Activated T-cell treated with anti-CD3 and anti-CD28 coated beads, Interleukin-2, amount 50 U/mL, for 72 hours (primary cell): ENCODE results near the gene TBC1D24. TPM values are rescaled to one million over a fixed set of nuclear protein-coding genes. Genes with fewer than 3 reads are reported as not detected.
"Not testable (repeated sequence)": the region's sequence is repeated elsewhere in the genome, so short reads cannot be mapped to it uniquely, and the experiment has no call there.

Source experiments
- ATAC-seq, 2 donors: fragments of 150-1000 bp; cut with Tn5 transposase; replicated peaks in 1 of 2; 2 replicates each; pipeline ENCODE4 v1.10.0; 2021; ENCODE audit warnings: moderate library complexity in 2 of 2, mild to moderate bottlenecking in 1 of 2
- DNase-seq, 2 donors: peaks; one replicate each; pipeline ENCODE4 v3.0.0; 2021 to 2022; ENCODE audit warnings: mixed read lengths in 1 of 2
- H3K27ac Mint-ChIP-seq: one replicate; pipeline ENCODE4 v1.8.0; 2022; ENCODE audit warnings: mild to moderate bottlenecking, moderate library complexity, mixed read lengths
- H3K27me3 Mint-ChIP-seq: one replicate; pipeline ENCODE4 v1.8.0; 2022; ENCODE audit warnings: low read depth, mixed read lengths
- H3K36me3 Mint-ChIP-seq, 2 donors: one replicate each; pipeline ENCODE4 v1.8.0; 2022; ENCODE audit warnings: mixed read lengths in 2 of 2, mild to moderate bottlenecking in 1 of 2; ENCODE audit not compliant: insufficient read depth in 2 of 2
- H3K4me1 Mint-ChIP-seq: one replicate; pipeline ENCODE4 v1.8.0; 2022; ENCODE audit warnings: low read depth, mixed read lengths
- H3K4me3 Mint-ChIP-seq, 2 donors: one replicate each; pipeline ENCODE4 v1.8.0; 2022; ENCODE audit warnings: mild to moderate bottlenecking in 2 of 2, mixed read lengths in 2 of 2, moderate library complexity in 2 of 2
- H3K9me3 Mint-ChIP-seq, 2 donors: one replicate each; pipeline ENCODE4 v1.8.0; 2022; ENCODE audit warnings: mixed read lengths in 2 of 2
- total RNA-seq, 2 donors: library from RNA; stranded (reverse); gene quantifications; one replicate each; pipeline ENCODE4 v1.2.3, GENCODE V29; 2022

TBC1D24 gene
- total RNA-seq, 2 donors from 2014 or later = 13.6 to 20.4 TPM

DNA sequence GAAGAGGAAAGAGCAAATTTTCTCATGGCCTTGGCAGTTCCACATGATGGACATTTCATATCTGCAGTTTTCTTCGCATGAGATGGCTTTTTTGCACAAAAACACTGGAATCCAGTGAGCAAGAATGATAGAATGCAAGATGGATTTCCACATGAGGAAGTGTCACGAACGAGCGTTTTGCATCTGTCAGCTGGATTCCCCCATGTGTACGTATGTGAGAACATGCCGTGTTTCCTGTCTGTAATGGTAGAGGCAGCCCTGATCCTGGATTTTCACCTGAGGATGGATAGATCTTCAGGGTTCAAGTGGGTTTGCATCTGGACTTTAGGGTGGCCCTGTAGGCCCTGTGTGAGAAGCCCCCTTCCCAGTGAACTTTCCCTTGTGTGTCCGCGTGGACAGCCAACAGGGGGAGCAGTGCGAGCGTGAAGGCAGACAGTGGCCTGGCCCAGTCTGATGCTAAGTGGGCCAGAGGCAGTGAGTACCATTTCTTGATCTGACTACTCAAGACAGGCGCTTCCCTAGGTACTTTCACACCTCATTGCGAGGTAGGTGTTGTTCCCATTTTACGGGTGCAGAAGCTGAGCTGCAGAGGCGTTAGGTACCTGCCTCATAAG, 65.0 kb downstream of the TBC1D24 start:
- not testable (repeated sequence) for H3K9me3 Mint-ChIP-seq, H3K27me3 Mint-ChIP-seq, H3K36me3 Mint-ChIP-seq
- ATAC-seq (peak in 1 of 2 donors; percentile 37), DNase-seq (peak; percentile 50 to 59)
- peak overlapping the region; percentile 15 for H3K27ac Mint-ChIP-seq
- peaks cover 50% of the 10 kb centered on the region for H3K4me1 Mint-ChIP-seq
- peak overlapping the region; percentile 88 to 98 for H3K4me3 Mint-ChIP-seq

DNA sequence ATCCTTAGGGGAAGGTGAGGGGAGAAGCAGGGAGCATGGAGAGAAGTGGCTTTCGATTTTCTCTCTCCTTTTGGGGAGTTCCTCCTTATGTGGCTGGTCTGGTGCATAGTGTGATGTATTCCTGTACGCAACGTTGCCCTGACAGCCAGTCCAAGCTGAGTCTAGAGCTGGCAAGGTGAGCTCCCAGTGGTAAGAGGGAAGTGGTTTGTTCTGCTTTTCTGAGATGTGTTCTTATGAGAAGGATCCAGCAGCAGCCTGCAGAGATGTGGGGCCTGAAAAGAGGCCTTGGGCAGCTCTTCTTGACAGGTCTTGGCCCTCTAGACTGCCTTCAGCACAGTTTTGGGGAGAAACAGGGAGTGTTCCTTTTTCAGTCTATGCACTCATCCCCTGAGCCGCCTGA, 66.0 kb downstream of the TBC1D24 start:
- H3K36me3 Mint-ChIP-seq, ATAC-seq, H3K27me3 Mint-ChIP-seq, DNase-seq, H3K9me3 Mint-ChIP-seq: not testable (repeated sequence)
- Mint-ChIP-seq H3K4me3 (peak overlapping the region; percentile 24 to 48), H3K4me1 (peaks cover 55% of the 10 kb centered on the region), H3K27ac (peak overlapping the region; percentile 30)

DNA sequence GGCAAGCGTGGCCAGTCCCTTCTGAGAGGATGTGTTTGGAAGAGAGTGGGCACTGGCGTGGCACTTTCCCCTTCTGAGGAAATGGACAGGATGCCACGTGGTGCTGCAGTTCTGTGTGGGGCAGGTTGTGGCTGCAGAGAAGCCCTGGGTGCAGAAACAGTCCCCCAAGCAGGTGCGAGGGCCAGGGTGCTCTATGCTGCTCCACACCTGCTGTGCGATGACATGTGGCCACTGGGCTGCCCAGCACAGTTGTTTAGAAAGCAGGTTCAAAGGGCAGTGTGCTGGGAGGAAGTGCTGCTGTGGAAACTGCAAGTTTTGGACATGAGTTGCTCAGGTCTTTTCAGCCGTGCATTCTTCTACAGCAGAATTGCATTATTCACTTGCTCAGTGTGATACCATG, 66.5 kb downstream of the TBC1D24 start:
- H3K4me3 Mint-ChIP-seq = peak overlapping the region in 1 of 2 donors; percentile 48
- not testable (repeated sequence) for H3K36me3 Mint-ChIP-seq, DNase-seq, ATAC-seq, H3K27me3 Mint-ChIP-seq, H3K27ac Mint-ChIP-seq, H3K9me3 Mint-ChIP-seq
- H3K4me1 Mint-ChIP-seq = peaks cover 59% of the 10 kb centered on the region

DNA sequence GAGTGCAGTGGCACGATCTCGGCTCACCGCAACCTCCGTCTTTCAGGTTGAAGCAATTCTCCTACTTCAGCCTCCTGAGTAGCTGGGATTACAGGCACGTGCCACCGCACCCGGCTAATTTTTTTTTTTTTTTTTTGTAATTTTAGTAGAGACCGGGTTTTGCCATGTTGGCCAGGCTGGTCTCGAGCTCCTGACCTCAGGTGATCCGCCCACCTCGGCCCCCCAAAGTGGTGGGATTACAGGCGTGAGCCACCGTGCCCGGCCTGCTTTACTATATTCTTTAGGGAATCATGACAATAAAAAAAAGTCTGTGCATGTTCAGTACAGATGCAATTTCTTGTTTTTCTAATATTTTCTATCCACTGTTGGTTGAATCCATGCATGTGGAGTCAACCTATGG, 68.8 kb downstream of the TBC1D24 start:
- not testable (repeated sequence) for H3K4me3 Mint-ChIP-seq, ATAC-seq, DNase-seq, H3K9me3 Mint-ChIP-seq, H3K27ac Mint-ChIP-seq, H3K36me3 Mint-ChIP-seq, H3K27me3 Mint-ChIP-seq
- H3K4me1 Mint-ChIP-seq = peaks cover 46% of the 10 kb centered on the region

DNA sequence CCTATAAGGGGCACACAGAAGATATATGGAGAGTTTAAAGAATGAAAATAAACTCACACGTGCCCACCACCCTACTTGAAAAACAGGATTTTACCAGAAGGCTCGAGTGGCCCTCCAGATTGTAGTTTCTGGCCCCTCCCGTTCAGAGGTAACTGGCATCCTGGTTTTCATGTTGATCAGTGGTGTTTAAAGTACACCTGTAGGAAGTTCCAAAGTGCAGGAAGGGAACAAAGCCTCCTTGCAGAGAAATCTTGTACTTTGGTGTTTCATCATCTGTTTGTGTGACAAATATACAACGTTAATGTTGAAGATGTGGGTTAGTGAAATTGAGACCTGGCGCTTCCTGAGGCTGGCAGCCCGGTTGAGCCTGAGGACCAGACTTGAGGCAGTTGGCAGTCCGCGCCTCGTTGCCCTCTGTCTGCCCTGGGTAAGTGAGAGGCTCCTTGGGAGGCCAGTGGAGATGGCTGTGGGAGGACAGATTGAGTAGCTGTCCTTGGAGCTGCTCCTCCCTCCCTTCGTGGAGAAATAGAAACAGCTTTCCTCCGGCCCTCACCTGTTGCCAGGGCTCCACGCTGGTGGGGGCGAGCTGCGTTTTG, 75.5 kb downstream of the TBC1D24 start:
- not testable (repeated sequence) for H3K9me3 Mint-ChIP-seq, H3K4me3 Mint-ChIP-seq, ATAC-seq, H3K27ac Mint-ChIP-seq, H3K27me3 Mint-ChIP-seq, H3K4me1 Mint-ChIP-seq, H3K36me3 Mint-ChIP-seq, DNase-seq

DNA sequence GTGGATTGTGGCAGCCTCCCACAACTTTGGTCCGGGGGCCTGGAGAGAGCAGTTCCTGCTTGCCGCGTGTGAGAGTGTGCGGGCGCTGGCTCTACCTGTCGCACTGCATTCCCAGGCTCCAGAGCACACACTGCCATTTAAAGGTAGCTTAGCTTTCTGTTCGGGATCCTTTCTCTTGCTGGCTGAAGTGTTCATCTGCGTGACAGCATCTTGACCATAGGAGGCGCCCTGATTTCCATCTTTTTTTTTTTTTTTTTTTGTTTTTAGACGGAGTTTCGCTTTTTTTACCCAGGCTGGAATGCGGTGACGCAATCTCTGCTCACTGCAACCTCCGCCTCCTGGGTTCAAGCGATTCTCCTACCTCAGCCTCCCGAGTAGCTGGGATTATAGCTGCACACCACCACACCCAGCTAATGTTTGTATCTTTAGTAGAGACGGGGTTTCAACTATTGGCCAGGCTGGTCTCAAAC, 76.5 kb downstream of the TBC1D24 start:
- not testable (repeated sequence) for H3K27ac Mint-ChIP-seq, ATAC-seq, H3K4me3 Mint-ChIP-seq, H3K27me3 Mint-ChIP-seq, DNase-seq, H3K4me1 Mint-ChIP-seq, H3K36me3 Mint-ChIP-seq, H3K9me3 Mint-ChIP-seq

DNA sequence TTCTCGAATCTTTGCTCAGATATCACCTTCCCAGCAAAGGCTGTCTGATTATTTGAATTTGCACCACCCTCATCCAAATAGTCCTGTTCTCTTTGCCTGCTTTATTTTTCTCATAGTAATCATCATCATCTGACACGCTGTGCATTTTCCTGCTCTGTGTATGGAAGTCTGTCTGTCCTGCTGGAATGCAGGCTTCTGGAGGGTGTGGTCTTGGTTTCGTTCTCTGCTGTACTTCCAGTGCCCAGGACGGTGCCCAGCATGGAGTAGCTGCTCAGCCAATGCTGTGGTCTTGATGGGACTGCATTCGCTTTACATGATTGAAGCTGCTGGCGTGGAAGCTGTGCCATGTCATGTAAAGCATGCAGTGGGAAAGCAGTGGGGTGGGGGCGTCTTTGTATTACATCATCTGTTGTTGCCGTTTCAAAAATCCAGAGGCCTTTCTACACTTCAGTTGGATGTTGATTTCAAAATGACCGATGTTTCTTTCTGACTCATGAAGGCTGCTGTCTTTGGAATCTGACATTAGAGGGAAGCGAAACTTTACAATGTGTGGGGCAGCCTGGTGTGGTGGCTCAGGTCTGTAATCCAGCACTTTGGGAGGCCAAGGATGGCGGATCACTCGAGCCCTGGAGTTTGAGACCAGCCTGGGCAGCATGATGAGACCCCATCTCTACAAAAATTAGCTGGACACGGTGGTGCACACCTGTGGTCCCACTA, 79.9 kb downstream of the TBC1D24 start:
- not testable (repeated sequence) for H3K27ac Mint-ChIP-seq, H3K4me3 Mint-ChIP-seq, H3K27me3 Mint-ChIP-seq, H3K9me3 Mint-ChIP-seq, H3K36me3 Mint-ChIP-seq, H3K4me1 Mint-ChIP-seq, DNase-seq
- peak; percentile 46 to 69 for ATAC-seq

Other genes with a start within 250 kb of the TBC1D24 start
- 1 to 10 TPM; 1.1 TPM for gene DNASE1L2, start 238.7 kb upstream of the TBC1D24 start, total RNA-seq
- gene ECI1, start 223.5 kb upstream of the TBC1D24 start, total RNA-seq = 100 to 1,000 TPM; 101 to 102 TPM
- gene RNPS1, start 207.0 kb upstream of the TBC1D24 start, total RNA-seq = 100 to 1,000 TPM; 336 to 361 TPM
- gene ABCA3, start 134.4 kb upstream of the TBC1D24 start, total RNA-seq = 10 to 100 TPM; 13.7 to 14.6 TPM
- gene CCNF, start 45.7 kb upstream of the TBC1D24 start, total RNA-seq = 10 to 100 TPM; 49.2 to 68.6 TPM
- gene TEDC2, start 15.0 kb upstream of the TBC1D24 start, total RNA-seq = 10 to 100 TPM; 23.0 to 32.7 TPM
- not detected for gene NTN3, start 3.8 kb upstream of the TBC1D24 start, total RNA-seq
- gene ATP6V0C, start 38.8 kb downstream of the TBC1D24 start, total RNA-seq = 10 to 100 TPM; 94.2 to 94.8 TPM
- 10 to 100 TPM; 28.2 to 33.8 TPM for gene AMDHD2, start 45.2 kb downstream of the TBC1D24 start, total RNA-seq
- gene CEMP1, start 56.3 kb downstream of the TBC1D24 start, total RNA-seq = under 1 TPM in 1 of 2 donors, not detected in 1; 0.30 TPM
- gene PDPK1, start 62.9 kb downstream of the TBC1D24 start, total RNA-seq = 10 to 100 TPM; 53.0 to 53.8 TPM
- 10 to 100 TPM; 44.8 to 50.2 TPM for gene KCTD5, start 207.4 kb downstream of the TBC1D24 start, total RNA-seq
- gene PRSS27, start 245.1 kb downstream of the TBC1D24 start, total RNA-seq = 1 to 10 TPM; 7.6 to 8.8 TPM